Measurements from ENCODE around the gene ZBED6.

Gene ZBED6

DNA sequence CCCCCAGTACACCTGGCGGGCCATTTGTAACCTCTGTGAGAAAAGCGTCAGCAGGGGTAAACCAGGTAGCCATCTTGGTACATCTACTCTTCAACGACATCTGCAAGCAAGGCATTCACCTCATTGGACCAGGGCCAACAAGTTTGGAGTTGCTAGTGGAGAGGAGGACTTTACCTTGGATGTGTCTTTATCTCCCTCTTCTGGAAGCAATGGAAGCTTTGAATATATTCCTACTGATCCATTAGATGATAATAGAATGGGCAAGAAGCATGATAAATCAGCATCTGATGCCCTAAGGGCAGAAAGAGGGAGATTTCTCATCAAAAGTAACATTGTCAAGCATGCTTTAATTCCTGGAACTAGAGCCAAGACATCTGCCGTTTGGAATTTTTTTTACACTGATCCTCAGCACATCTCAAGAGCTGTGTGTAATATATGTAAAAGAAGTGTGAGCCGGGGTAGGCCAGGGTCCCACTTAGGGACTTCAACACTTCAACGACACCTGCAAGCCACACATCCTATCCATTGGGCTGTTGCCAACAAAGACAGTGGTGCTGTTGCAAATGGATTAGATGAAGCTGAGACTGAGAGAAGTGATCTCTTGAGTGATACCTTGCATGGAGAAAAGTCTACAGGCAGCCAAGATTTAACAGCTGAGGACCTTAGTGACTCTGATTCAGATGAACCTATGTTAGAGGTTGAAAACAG lies 2.7 kb downstream of the ZBED6 start:
- no peak overlapping the region for H3K4me2 ChIP-seq (ENCODE audit: low read depth, low read length, poor library complexity, severe bottlenecking)
- no peaks in the 10 kb centered on the region for H3K27me3 ChIP-seq (ENCODE audit: low read length)
- no peaks in the 10 kb centered on the region for H3K9me3 ChIP-seq (ENCODE audit: insufficient read depth, low read length)
- peaks cover 31% of the 10 kb centered on the region for H3K36me3 ChIP-seq (ENCODE audit: low read length)
- no peak overlapping the region for H3K9ac ChIP-seq (ENCODE audit: low read length)
- H3K4me3 ChIP-seq (ENCODE audit: insufficient read depth, low read length, poor library complexity, severe bottlenecking), result no peak overlapping the region
- 0 out of 2 replicates have a peak, but pooled peaks cover 7% of the 10 kb centered on the region for H3F3A ChIP-seq (ENCODE audit: insufficient read depth)
- no peak overlapping the region for H3K27ac ChIP-seq (ENCODE audit: low read depth, low read length)
- no peak overlapping the region for H2AFZ ChIP-seq (ENCODE audit: low read depth, low read length, severe bottlenecking)
- TF ChIP-seq EZH2phosphoT487 (conservative IDR thresholded peaks at IDR 0.05; ENCODE audit: low read length) (no peak), CTCF (IDR thresholded peaks at IDR 0.05; ENCODE audit: insufficient read depth, low read length, poor library complexity, severe bottlenecking) (no peak)
- peaks cover 10% of the 10 kb centered on the region; the same call in 1 of the 2 replicates for H4K20me1 ChIP-seq (ENCODE audit: low read depth, low read length)
- no peaks in the 10 kb centered on the region for H3K9me2 ChIP-seq (replicated peaks; ENCODE audit: insufficient read depth, low read length)
- peaks cover 69% of the 10 kb centered on the region for H3K79me2 ChIP-seq (ENCODE audit: insufficient read depth, low read length)

DNA sequence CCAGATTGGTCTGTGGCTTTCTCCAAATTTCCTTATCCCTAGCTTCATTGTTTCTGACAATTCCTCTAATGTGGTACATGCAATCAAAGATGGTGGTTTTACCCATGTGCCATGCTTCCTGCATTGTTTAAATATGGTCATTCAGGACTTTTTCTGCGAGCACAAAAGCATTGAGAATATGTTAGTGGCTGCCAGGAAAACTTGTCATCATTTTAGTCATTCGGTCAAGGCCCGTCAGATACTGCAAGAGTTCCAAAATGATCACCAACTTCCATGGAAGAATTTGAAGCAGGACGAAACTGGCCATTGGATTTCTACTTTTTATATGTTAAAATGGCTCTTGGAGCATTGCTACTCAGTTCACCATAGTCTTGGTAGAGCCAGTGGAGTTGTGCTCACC lies 3.7 kb downstream of the ZBED6 start:
- Histone ChIP-seq H3K79me2 (ENCODE audit: insufficient read depth, low read length) (peaks cover 79% of the 10 kb centered on the region), H3K4me2 (ENCODE audit: low read depth, low read length, poor library complexity, severe bottlenecking) (no peak overlapping the region), H2AFZ (ENCODE audit: low read depth, low read length, severe bottlenecking) (no peak overlapping the region), H3K27me3 (ENCODE audit: low read length) (no peaks in the 10 kb centered on the region), H3K27ac (ENCODE audit: low read depth, low read length) (no peak overlapping the region), H3K4me3 (ENCODE audit: insufficient read depth, low read length, poor library complexity, severe bottlenecking) (no peak overlapping the region), H3F3A (ENCODE audit: insufficient read depth) (0 out of 2 replicates have a peak, but pooled peaks cover 7% of the 10 kb centered on the region), H3K9me3 (ENCODE audit: insufficient read depth, low read length) (no peaks in the 10 kb centered on the region), H3K9ac (ENCODE audit: low read length) (no peak overlapping the region), H4K20me1 (ENCODE audit: low read depth, low read length) (peaks cover 10% of the 10 kb centered on the region; the same call in 1 of the 2 replicates), H3K9me2 (replicated peaks; ENCODE audit: insufficient read depth, low read length) (no peaks in the 10 kb centered on the region), H3K36me3 (ENCODE audit: low read length) (peaks cover 31% of the 10 kb centered on the region)
- TF ChIP-seq EZH2phosphoT487 (conservative IDR thresholded peaks at IDR 0.05; ENCODE audit: low read length), result no peak
- no peak for TF ChIP-seq CTCF (IDR thresholded peaks at IDR 0.05; ENCODE audit: insufficient read depth, low read length, poor library complexity, severe bottlenecking)

DNA sequence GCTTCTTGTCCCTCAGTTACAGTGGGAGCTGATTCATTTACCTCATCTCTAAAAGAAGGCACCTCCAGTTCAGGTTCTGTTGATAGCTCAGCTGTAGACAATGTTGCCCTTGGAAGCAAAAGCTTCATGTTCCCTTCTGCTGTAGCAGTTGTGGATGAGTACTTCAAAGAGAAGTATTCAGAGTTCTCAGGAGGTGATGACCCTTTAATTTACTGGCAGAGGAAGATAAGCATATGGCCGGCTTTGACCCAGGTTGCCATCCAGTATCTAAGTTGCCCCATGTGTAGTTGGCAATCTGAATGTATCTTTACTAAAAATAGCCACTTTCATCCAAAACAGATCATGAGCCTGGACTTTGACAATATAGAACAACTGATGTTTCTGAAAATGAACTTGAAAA lies 4.5 kb downstream of the ZBED6 start:
- TF ChIP-seq CTCF (IDR thresholded peaks at IDR 0.05; ENCODE audit: insufficient read depth, low read length, poor library complexity, severe bottlenecking), result no peak
- Histone ChIP-seq H3K9ac (ENCODE audit: low read length) (no peak overlapping the region), H3K4me3 (ENCODE audit: insufficient read depth, low read length, poor library complexity, severe bottlenecking) (no peak overlapping the region), H3K27ac (ENCODE audit: low read depth, low read length) (no peak overlapping the region), H3K36me3 (ENCODE audit: low read length) (peaks cover 31% of the 10 kb centered on the region), H3F3A (ENCODE audit: insufficient read depth) (0 out of 2 replicates have a peak, but pooled peaks cover 7% of the 10 kb centered on the region), H3K9me2 (replicated peaks; ENCODE audit: insufficient read depth, low read length) (no peaks in the 10 kb centered on the region), H4K20me1 (ENCODE audit: low read depth, low read length) (peaks cover 10% of the 10 kb centered on the region; the same call in 1 of the 2 replicates), H3K79me2 (ENCODE audit: insufficient read depth, low read length) (peaks cover 86% of the 10 kb centered on the region), H3K4me2 (ENCODE audit: low read depth, low read length, poor library complexity, severe bottlenecking) (peak overlapping the region; percentile 14), H3K9me3 (ENCODE audit: insufficient read depth, low read length) (no peaks in the 10 kb centered on the region), H3K27me3 (ENCODE audit: low read length) (no peaks in the 10 kb centered on the region), H2AFZ (ENCODE audit: low read depth, low read length, severe bottlenecking) (no peak overlapping the region)

Data from SU-DHL-6 (cell line).